ENCODE results near the gene ATG4D.

ATG4D gene

DNA sequence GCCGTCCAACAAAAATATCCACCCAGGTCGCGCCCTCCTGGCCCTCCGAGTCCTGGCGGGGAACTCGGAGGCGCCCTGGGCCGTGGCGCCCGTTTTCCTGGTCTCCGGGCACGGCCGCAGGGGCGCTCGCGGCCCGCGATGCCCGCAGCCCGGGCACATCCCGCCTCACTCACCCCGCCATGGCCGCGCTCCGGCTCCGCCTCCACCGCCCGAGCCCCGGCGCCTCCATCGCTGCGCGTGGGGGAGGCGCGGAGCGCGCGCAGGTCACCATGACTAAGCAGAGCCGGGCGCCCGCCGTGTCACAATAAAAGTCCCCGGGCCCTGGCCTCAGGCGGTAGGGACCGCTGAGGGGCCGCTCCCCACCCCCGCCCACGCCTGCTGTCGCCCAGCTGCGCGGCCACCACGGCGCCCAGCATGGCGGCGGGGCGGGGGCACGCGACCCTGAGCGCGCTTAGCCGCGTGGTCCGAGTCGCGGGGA lies 41.1 kb upstream of the ATG4D start:
- Histone ChIP-seq H3K9me3 (no peaks in the 10 kb centered on the region), H3K27ac (peak overlapping the region; percentile 97 to 99), H3K27me3 (no peaks in the 10 kb centered on the region), H3K4me3 (peak overlapping the region; percentile 96), H3K4me1 (peaks cover 0 to 48% (median 36%) of the 10 kb centered on the region in 4 donors), H3K36me3 (peaks cover 11 to 26% (median 12%) of the 10 kb centered on the region in 3 donors)
- no peak for TF ChIP-seq CTCF (IDR thresholded peaks at IDR 0.05)
- intact Hi-C loops (cut with DNase I; ENCODE audit: low total_unique reads): loop anchor here (5.0 kb wide), 1 partner anchor 65 kb away; the partner anchor contains the start of genes CDKN2D and KRI1
- DNase-seq: peak; percentile 94 to 97

DNA sequence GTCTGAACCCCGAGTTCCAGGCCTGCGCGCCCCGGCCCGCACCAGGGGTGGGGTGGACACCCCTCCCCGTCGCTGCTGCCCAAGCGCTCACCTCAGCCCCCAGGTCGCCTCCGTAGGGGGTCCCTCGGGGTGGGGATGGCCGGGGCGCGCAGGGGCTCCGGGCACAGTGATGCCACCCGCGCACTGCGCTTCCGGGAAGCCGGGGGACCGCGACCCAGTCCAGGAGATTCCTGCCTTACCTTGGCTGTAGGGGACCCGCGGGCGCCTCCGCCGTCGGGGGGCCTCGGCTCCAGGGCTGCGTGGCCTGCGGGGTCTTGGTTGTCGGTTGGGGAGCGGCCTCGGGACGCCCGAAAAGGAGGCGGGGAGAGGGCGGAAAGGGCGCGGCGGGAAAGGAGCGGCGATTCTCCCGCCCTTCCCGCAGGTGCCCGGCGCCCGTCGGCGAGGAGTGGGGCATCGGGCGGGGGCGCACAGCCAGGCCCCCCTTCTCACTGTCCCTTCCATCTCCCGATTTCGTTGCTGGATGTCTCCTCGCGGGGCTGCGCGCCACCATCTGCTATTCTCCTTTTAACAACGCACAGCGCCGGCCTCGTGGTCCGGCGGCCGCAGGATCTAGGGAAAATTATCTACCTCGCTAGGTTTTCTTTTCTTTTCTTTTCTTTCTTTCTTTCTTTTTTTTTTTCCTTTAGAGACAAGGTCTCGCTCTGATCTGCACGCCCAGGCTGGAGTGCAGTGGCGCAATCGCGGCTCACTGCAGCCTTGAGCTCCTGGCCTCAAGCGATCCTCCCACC lies 40.5 kb upstream of the ATG4D start, which contains the start of gene KEAP1:
Gene KEAP1 (minus strand): TSS at position 355 of the 788 bp plus-strand sequence. CDS start 3,323 bp downstream, outside the sequence.
- peaks cover 10 to 19% (median 12%) of the 10 kb centered on the region in 3 donors for H3K36me3 ChIP-seq
- TF ChIP-seq CTCF (IDR thresholded peaks at IDR 0.05): no peak
- intact Hi-C loops (cut with DNase I; ENCODE audit: low total_unique reads): loop anchor here (5.0 kb wide), 1 partner anchor 64 kb away; the partner anchor contains the start of genes CDKN2D and KRI1
- peak; percentile 41 to 72 for DNase-seq
- H3K27ac ChIP-seq: peak within 1 kb of the TSS; percentile 97 to 99
- no peaks in the 10 kb centered on the region for H3K9me3 ChIP-seq
- H3K27me3 ChIP-seq: no peaks in the 10 kb centered on the region
- H3K4me1 ChIP-seq: peaks cover 0 to 42% (median 32%) of the 10 kb centered on the region in 4 donors
- H3K4me3 ChIP-seq: peak within 1 kb of the TSS; percentile 96

DNA sequence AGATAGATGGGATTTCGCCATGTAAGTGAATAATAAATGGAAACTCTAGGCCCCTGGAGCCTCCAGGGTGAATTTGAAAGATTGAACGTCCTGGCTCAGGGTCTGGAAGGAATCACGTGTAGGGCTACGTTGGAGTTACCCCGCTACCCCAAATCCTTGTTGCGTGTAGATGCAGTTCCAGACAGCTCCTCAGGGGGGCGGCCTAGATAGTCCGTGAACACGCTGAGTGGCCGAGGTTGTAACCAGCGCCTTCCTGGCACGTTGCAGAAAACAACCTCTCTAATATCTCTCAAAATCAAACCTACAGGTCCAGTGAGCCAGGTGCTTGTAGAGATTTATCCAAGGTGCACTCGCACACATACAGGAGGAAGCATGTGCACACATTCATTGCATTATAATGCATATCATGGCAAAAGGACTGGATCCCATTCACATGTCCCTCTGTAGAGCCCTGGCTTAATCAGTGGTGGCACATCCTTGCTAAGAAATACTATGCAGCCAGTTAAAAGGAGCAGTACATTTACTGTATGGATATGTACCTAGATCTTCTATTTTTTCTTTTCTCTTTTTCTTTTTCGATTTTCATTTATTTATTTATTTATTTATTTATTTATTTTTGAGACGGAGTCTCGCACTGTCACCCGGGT lies 38.0 kb upstream of the ATG4D start:
- peak; percentile 70 to 85 for DNase-seq
- H3K9me3 ChIP-seq: no peaks in the 10 kb centered on the region
- H3K27me3 ChIP-seq: peaks cover 0 to 16% of the 10 kb centered on the region in 2 donors
- H3K4me3 ChIP-seq: no peak overlapping the region
- H3K36me3 ChIP-seq: no peaks in the 10 kb centered on the region
- H3K27ac ChIP-seq: no peak overlapping the region
- intact Hi-C loops (cut with DNase I; ENCODE audit: low total_unique reads): no loop called here
- TF ChIP-seq CTCF (IDR thresholded peaks at IDR 0.05): peak; percentile 72 to 78
- peaks cover 0 to 23% (median 18%) of the 10 kb centered on the region in 4 donors for H3K4me1 ChIP-seq

DNA sequence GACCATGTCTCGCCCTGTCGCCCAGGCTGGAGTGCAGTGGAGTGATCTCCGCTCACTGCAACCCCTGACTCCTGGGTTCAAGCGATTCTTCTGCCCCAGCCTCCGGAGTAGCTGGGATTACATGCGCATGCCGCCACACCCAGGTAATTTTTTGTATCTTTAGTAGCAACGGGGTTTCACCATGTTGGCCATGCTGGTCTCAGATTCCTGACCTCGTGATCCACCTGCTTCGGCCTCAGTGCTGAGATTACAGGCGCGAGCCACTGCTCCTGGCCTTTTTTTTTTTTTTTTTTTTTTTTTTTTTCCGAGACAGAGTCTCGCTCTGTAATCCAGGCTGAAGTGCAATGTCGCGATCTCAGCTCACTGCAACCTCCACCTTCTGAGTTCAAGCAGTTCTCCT lies 35.7 kb upstream of the ATG4D start:
- no peak for TF ChIP-seq CTCF (IDR thresholded peaks at IDR 0.05)
- H3K9me3 ChIP-seq: no peaks in the 10 kb centered on the region
- no peak overlapping the region for H3K4me3 ChIP-seq
- no peak for DNase-seq
- peaks cover 0 to 17% of the 10 kb centered on the region in 2 donors for H3K27me3 ChIP-seq
- H3K4me1 ChIP-seq: peaks cover 0 to 11% (median 7%) of the 10 kb centered on the region in 4 donors
- H3K27ac ChIP-seq: no peak overlapping the region
- intact Hi-C loops (cut with DNase I; ENCODE audit: low total_unique reads): no loop called here
- H3K36me3 ChIP-seq: no peaks in the 10 kb centered on the region

GRCh38 chr19:10508707-10509106 lies 35.0 kb upstream of the ATG4D start:
- Histone ChIP-seq H3K27ac (no peak overlapping the region), H3K4me1 (peaks cover 0 to 10% (median 6%) of the 10 kb centered on the region in 4 donors), H3K36me3 (no peaks in the 10 kb centered on the region), H3K27me3 (peaks cover 0 to 22% of the 10 kb centered on the region in 2 donors), H3K9me3 (no peaks in the 10 kb centered on the region), H3K4me3 (no peak overlapping the region)
- no peak for DNase-seq
- TF ChIP-seq CTCF (IDR thresholded peaks at IDR 0.05): no peak
- intact Hi-C loops (cut with DNase I; ENCODE audit: low total_unique reads): no loop called here
